Measurements from ENCODE around the gene PISD. TPM values are rescaled to one million over a fixed set of nuclear protein-coding genes. Genes with fewer than 3 reads are reported as not detected.

The PISD gene
- total and polyA plus RNA-seq, 9 of the 15 experiments (the other 6 are each of a cell fraction or from before 2014, with no cell fraction given) = 24.5 to 65.9 (median 36.6) TPM

DNA sequence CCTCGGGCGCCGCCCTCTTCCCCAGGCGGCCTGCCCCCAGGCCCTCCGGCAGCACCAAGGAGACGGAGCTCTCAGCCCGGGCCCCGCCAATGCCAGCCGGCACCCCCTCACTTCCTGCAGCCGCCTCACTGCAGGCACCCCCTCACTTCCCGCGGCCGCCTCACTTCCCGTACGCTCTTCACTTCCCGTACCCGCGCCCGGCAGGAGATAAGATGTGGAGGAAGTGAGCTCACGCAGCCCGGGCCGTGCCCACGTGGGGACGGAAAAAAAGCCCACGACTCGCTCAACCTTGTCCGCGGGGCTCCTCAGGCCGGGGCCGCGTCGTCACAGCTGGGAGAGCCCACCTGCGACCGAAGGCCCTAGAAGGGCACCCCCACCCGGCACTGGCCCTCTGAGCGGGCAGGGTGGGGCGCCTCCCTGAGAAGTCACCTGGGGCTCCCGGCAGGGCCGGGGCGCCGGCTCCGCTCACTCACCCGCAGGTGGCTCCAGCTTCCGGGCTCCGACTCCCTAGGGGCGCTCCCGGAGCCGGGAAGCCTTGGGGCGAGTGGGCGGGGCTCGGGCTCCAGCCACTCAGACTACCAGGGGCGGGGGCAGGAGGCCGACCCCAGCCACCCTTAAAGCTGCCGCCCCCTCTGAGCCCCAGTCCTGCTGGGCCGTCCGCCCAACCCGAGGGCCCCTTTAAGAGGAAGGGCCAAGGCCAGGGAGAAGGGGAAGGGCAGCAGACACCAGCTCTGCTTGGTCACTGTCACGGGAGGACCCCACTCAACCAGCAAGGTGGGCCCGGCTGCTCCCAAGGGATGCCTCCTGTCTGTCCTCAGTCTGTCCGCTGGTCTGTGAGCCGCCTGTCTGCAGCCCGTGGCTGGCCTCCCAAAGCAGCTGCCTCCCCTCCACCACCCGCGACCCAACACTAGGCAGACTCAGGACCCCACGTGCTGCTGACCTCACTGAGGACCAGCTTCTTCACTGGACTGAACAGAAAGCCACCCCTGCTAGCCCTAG lies 31.4 kb downstream of the PISD start (continued):
- TF ChIP-seq, protein P1, sequence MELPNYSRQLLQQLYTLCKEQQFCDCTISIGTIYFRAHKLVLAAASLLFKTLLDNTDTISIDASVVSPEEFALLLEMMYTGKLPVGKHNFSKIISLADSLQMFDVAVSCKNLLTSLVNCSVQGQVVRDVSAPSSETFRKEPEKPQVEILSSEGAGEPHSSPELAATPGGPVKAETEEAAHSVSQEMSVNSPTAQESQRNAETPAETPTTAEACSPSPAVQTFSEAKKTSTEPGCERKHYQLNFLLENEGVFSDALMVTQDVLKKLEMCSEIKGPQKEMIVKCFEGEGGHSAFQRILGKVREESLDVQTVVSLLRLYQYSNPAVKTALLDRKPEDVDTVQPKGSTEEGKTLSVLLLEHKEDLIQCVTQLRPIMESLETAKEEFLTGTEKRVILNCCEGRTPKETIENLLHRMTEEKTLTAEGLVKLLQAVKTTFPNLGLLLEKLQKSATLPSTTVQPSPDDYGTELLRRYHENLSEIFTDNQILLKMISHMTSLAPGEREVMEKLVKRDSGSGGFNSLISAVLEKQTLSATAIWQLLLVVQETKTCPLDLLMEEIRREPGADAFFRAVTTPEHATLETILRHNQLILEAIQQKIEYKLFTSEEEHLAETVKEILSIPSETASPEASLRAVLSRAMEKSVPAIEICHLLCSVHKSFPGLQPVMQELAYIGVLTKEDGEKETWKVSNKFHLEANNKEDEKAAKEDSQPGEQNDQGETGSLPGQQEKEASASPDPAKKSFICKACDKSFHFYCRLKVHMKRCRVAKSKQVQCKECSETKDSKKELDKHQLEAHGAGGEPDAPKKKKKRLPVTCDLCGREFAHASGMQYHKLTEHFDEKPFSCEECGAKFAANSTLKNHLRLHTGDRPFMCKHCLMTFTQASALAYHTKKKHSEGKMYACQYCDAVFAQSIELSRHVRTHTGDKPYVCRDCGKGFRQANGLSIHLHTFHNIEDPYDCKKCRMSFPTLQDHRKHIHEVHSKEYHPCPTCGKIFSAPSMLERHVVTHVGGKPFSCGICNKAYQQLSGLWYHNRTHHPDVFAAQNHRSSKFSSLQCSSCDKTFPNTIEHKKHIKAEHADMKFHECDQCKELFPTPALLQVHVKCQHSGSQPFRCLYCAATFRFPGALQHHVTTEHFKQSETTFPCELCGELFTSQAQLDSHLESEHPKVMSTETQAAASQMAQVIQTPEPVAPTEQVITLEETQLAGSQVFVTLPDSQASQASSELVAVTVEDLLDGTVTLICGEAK (IDR thresholded peaks at IDR 0.05) = peak; percentile 77
- TF ChIP-seq, protein P1 (CRISPR knock-in tag; IDR thresholded peaks at IDR 0.05) = no peak
- TF ChIP-seq SUPT5H (IDR thresholded peaks at IDR 0.05) (peak; percentile 58; the same call in 1 of the 2 replicates), ELF1 (tag; IDR thresholded peaks at IDR 0.05) (peak; percentile 84), PHTF2 (CRISPR knock-in tag; IDR thresholded peaks at IDR 0.05) (no peak), NR4A1 (CRISPR knock-in tag; IDR thresholded peaks at IDR 0.05) (no peak), NR4A1 (tag; IDR thresholded peaks at IDR 0.05) (no peak)
- TF ChIP-seq, protein P2, sequence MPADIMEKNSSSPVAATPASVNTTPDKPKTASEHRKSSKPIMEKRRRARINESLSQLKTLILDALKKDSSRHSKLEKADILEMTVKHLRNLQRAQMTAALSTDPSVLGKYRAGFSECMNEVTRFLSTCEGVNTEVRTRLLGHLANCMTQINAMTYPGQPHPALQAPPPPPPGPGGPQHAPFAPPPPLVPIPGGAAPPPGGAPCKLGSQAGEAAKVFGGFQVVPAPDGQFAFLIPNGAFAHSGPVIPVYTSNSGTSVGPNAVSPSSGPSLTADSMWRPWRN (IDR thresholded peaks at IDR 0.05; ENCODE audit: low read depth) = no peak
- TF ChIP-seq, protein P3, sequence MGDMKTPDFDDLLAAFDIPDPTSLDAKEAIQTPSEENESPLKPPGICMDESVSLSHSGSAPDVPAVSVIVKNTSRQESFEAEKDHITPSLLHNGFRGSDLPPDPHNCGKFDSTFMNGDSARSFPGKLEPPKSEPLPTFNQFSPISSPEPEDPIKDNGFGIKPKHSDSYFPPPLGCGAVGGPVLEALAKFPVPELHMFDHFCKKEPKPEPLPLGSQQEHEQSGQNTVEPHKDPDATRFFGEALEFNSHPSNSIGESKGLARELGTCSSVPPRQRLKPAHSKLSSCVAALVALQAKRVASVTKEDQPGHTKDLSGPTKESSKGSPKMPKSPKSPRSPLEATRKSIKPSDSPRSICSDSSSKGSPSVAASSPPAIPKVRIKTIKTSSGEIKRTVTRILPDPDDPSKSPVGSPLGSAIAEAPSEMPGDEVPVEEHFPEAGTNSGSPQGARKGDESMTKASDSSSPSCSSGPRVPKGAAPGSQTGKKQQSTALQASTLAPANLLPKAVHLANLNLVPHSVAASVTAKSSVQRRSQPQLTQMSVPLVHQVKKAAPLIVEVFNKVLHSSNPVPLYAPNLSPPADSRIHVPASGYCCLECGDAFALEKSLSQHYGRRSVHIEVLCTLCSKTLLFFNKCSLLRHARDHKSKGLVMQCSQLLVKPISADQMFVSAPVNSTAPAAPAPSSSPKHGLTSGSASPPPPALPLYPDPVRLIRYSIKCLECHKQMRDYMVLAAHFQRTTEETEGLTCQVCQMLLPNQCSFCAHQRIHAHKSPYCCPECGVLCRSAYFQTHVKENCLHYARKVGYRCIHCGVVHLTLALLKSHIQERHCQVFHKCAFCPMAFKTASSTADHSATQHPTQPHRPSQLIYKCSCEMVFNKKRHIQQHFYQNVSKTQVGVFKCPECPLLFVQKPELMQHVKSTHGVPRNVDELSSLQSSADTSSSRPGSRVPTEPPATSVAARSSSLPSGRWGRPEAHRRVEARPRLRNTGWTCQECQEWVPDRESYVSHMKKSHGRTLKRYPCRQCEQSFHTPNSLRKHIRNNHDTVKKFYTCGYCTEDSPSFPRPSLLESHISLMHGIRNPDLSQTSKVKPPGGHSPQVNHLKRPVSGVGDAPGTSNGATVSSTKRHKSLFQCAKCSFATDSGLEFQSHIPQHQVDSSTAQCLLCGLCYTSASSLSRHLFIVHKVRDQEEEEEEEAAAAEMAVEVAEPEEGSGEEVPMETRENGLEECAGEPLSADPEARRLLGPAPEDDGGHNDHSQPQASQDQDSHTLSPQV (IDR thresholded peaks at IDR 0.05) = peak; percentile 53; the same call in 1 of the 2 replicates
- TF ChIP-seq, protein P4, sequence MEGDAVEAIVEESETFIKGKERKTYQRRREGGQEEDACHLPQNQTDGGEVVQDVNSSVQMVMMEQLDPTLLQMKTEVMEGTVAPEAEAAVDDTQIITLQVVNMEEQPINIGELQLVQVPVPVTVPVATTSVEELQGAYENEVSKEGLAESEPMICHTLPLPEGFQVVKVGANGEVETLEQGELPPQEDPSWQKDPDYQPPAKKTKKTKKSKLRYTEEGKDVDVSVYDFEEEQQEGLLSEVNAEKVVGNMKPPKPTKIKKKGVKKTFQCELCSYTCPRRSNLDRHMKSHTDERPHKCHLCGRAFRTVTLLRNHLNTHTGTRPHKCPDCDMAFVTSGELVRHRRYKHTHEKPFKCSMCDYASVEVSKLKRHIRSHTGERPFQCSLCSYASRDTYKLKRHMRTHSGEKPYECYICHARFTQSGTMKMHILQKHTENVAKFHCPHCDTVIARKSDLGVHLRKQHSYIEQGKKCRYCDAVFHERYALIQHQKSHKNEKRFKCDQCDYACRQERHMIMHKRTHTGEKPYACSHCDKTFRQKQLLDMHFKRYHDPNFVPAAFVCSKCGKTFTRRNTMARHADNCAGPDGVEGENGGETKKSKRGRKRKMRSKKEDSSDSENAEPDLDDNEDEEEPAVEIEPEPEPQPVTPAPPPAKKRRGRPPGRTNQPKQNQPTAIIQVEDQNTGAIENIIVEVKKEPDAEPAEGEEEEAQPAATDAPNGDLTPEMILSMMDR (IDR thresholded peaks at IDR 0.05 in 2 of 3, conservative IDR thresholded peaks at IDR 0.05 in 1 of 3; ENCODE audit: insufficient read depth in 2 of 3, low read depth in 1 of 3, low read length in 3 of 3) = 0 out of 6 replicates have a peak, but pooled peaks of 1 of the 3 experiments have one; percentile 8
